HG03571 (cell line): ENCODE results near the gene DNAJC6.
"Not testable (repeated sequence)": the region's sequence is repeated elsewhere in the genome, so short reads cannot be mapped to it uniquely, and the experiment has no call there.

Source experiments
- ATAC-seq: cut with Tn5 transposase; IDR thresholded peaks from one replicate; pipeline ENCODE4 v1.9.1; 2021; ENCODE audit not compliant: unreplicated experiment

The DNAJC6 gene

GRCh38 chr1:65309304-65310077, at the start of gene DNAJC6:
TSS of gene DNAJC6 (plus strand) at chr1:65309543. CDS start at chr1:65309746, 203 bp downstream.
- no peak for ATAC-seq

GRCh38 chr1:65259816-65260215, 49.5 kb upstream of the DNAJC6 start:
- no peak for ATAC-seq

GRCh38 chr1:65260851-65261473, 48.4 kb upstream of the DNAJC6 start:
- no peak for ATAC-seq

GRCh38 chr1:65263286-65263685, 46.1 kb upstream of the DNAJC6 start:
- ATAC-seq, result no peak

GRCh38 chr1:65264197-65264929, 45.0 kb upstream of the DNAJC6 start:
- no peak for ATAC-seq

- ATAC-seq, result no peak
These were observed 44.1 kb upstream of the DNAJC6 start for GRCh38 chr1:65265296-65265650.

- ATAC-seq, result no peak
These were observed 43.5 kb upstream of the DNAJC6 start for GRCh38 chr1:65265651-65266351.

GRCh38 chr1:65266476-65266875, 42.9 kb upstream of the DNAJC6 start:
- no peak for ATAC-seq

- ATAC-seq, result no peak
These were observed 42.1 kb upstream of the DNAJC6 start for GRCh38 chr1:65267271-65267670.

- no peak for ATAC-seq
These were observed 41.7 kb upstream of the DNAJC6 start for GRCh38 chr1:65267683-65268082.

- no peak for ATAC-seq
These were observed 39.7 kb upstream of the DNAJC6 start for GRCh38 chr1:65269612-65270011.

- ATAC-seq, result no peak
These were observed 33.0 kb upstream of the DNAJC6 start for GRCh38 chr1:65276197-65276939.

- no peak for ATAC-seq
These were observed 31.6 kb upstream of the DNAJC6 start for GRCh38 chr1:65277605-65278347.

GRCh38 chr1:65278376-65279069, 30.8 kb upstream of the DNAJC6 start:
- ATAC-seq, result no peak

GRCh38 chr1:65279070-65279779, 30.1 kb upstream of the DNAJC6 start:
- no peak for ATAC-seq

- ATAC-seq, result no peak
These were observed 27.5 kb upstream of the DNAJC6 start for GRCh38 chr1:65281846-65282245.

- no peak for ATAC-seq
These were observed 25.1 kb upstream of the DNAJC6 start for GRCh38 chr1:65284229-65284628.

- no peak for ATAC-seq
These were observed 19.9 kb upstream of the DNAJC6 start for GRCh38 chr1:65289449-65289848.

- ATAC-seq, result not testable (repeated sequence)
These were observed 17.5 kb upstream of the DNAJC6 start for GRCh38 chr1:65291818-65292217.
